Neural cell (in vitro differentiated cells): ENCODE results near the gene FOXI3.
A peak's percentile ranks its signal among the peaks of the same experiment; 100 is the strongest.

Source experiments
- CTCF ChIP-seq: fragments of 450-650 bp; IDR thresholded peaks from 2 replicates; pipeline ENCODE4 v1.5.1; 2014; ENCODE audit warnings: antibody characterized with exemption, mild to moderate bottlenecking, moderate library complexity; ENCODE audit not compliant: poor library complexity, severe bottlenecking
- EP300 ChIP-seq: fragments of 450-650 bp; conservative IDR thresholded peaks from 2 replicates; pipeline ENCODE4 v1.6.1; 2014; ENCODE audit warnings: antibody characterized with exemption, mild to moderate bottlenecking, moderate library complexity; ENCODE audit not compliant: poor library complexity, severe bottlenecking
- EZH2 ChIP-seq: fragments of 200-600, 300-800 bp; shearing (Covaris generic), sonication (generic); IDR thresholded peaks from 2 replicates; pipeline ENCODE4 v1.6.1; 2014; ENCODE audit warnings: antibody characterized with exemption, low read length, borderline replicate concordance, mild to moderate bottlenecking; ENCODE audit not compliant: insufficient read depth, poor library complexity, severe bottlenecking
- POLR2AphosphoS5 ChIP-seq: IDR thresholded peaks from 2 replicates; pipeline ENCODE4 v1.6.1; 2012
- RAD21 ChIP-seq: fragments of 450-650 bp; conservative IDR thresholded peaks from 2 replicates; pipeline ENCODE4 v1.6.1; 2014; ENCODE audit warnings: antibody characterized with exemption, mild to moderate bottlenecking, moderate library complexity
- REST ChIP-seq: IDR thresholded peaks from 2 replicates; pipeline ENCODE4 v1.6.1; 2012; ENCODE audit warnings: borderline replicate concordance
- SMC3 ChIP-seq: fragments of 450-650 bp; conservative IDR thresholded peaks from 2 replicates; pipeline ENCODE4 v1.6.1; 2014; ENCODE audit warnings: antibody characterized with exemption, mild to moderate bottlenecking, moderate library complexity; ENCODE audit not compliant: poor library complexity
- TAF1 ChIP-seq: IDR thresholded peaks from 2 replicates; pipeline ENCODE4 v1.6.1; 2012; ENCODE audit warnings: low read depth

GRCh38 chr2:88451811-88452564 lies 505 bp downstream of the FOXI3 start:
- TF ChIP-seq RAD21, result no peak
- no peak for TF ChIP-seq CTCF
- TF ChIP-seq EZH2, result peak; percentile 62
- TF ChIP-seq REST, result no peak
- peak; percentile 24 for TF ChIP-seq POLR2AphosphoS5
- TF ChIP-seq SMC3, result no peak
- TF ChIP-seq TAF1, result no peak
- TF ChIP-seq EP300, result no peak
